GM19324 (cell line): ENCODE data around the gene CALB2.
"Not testable (repeated sequence)": the region's sequence is repeated elsewhere in the genome, so short reads cannot be mapped to it uniquely, and the experiment has no call there.

Source experiments
- ATAC-seq: cut with Tn5 transposase; IDR thresholded peaks from one replicate; pipeline ENCODE4 v1.9.1; 2021; ENCODE audit warnings: mild to moderate bottlenecking, moderate library complexity; ENCODE audit not compliant: unreplicated experiment, low FRiP score

The CALB2 gene

GRCh38 chr16:71351558-71351901, 7.0 kb upstream of the CALB2 start:
- ATAC-seq: no peak

GRCh38 chr16:71352466-71352865, 6.1 kb upstream of the CALB2 start:
- ATAC-seq: no peak

GRCh38 chr16:71352963-71353460, 5.5 kb upstream of the CALB2 start:
- no peak for ATAC-seq

- ATAC-seq: no peak
These were observed 4.8 kb upstream of the CALB2 start for GRCh38 chr16:71353736-71354135.

- ATAC-seq: no peak
These were observed 4.4 kb upstream of the CALB2 start for GRCh38 chr16:71354156-71354555.

GRCh38 chr16:71356051-71356740, 2.3 kb upstream of the CALB2 start:
- ATAC-seq: no peak

- ATAC-seq: not testable (repeated sequence)
These were observed 1.6 kb upstream of the CALB2 start for GRCh38 chr16:71356936-71357335.

- no peak for ATAC-seq
These were observed 842 bp upstream of the CALB2 start for GRCh38 chr16:71357681-71358080.

GRCh38 chr16:71359431-71359830, 908 bp downstream of the CALB2 start:
- ATAC-seq: no peak

- ATAC-seq: no peak
These were observed 1.9 kb downstream of the CALB2 start for GRCh38 chr16:71360378-71360777.

GRCh38 chr16:71364133-71364681, 5.7 kb downstream of the CALB2 start:
- no peak for ATAC-seq

- no peak for ATAC-seq
These were observed 6.5 kb downstream of the CALB2 start for GRCh38 chr16:71365021-71365420.

GRCh38 chr16:71367241-71367976, 8.9 kb downstream of the CALB2 start:
- ATAC-seq: no peak

GRCh38 chr16:71368958-71369357, 10.4 kb downstream of the CALB2 start:
- no peak for ATAC-seq

- no peak for ATAC-seq
These were observed 11.0 kb downstream of the CALB2 start for GRCh38 chr16:71369494-71369893.

- ATAC-seq: no peak
These were observed 12.7 kb downstream of the CALB2 start for GRCh38 chr16:71371237-71371636.

- ATAC-seq: no peak
These were observed 14.6 kb downstream of the CALB2 start for GRCh38 chr16:71373073-71373472.

- ATAC-seq: no peak
These were observed 18.1 kb downstream of the CALB2 start for GRCh38 chr16:71376465-71377157.

- ATAC-seq: no peak
These were observed 21.2 kb downstream of the CALB2 start for GRCh38 chr16:71379711-71380110.

GRCh38 chr16:71380831-71381230, 22.3 kb downstream of the CALB2 start:
- no peak for ATAC-seq
